Endothelial cell of umbilical vein (primary cell): ENCODE measurements around the gene SH3GL1. TPM values are rescaled to one million over a fixed set of nuclear protein-coding genes. Genes with fewer than 3 reads are reported as not detected.

Experiments
- BruUV-seq: library from RNA; stranded (reverse); fragments of 400-500 nt; replicated peaks from 2 replicates; lab custom pipeline; 2021; lab: Mats Ljungman, UMichigan
- CTCF ChIA-PET: fragments of 300-600, 350-600 bp; sonication (Branson Sonifier 250); formaldehyde crosslinking; loops from one replicate; lab custom pipeline; 2021; ENCODE audit warnings: antibody characterized with exemption, inconsistent platforms; lab: Charles Lee
- POLR2A ChIA-PET: fragments of 300-600, 350-600 bp; sonication (Branson Sonifier 250); formaldehyde crosslinking; loops from one replicate; lab custom pipeline; 2021; ENCODE audit warnings: antibody characterized with exemption, inconsistent platforms; lab: Charles Lee
- DNase-seq: peaks from one replicate; pipeline ENCODE4 v3.0.0-alpha.2; 2011; ENCODE audit warnings: low read depth, low spot score
- FAIRE-seq: peaks from 2 replicates; lab custom pipeline; 2011; peaks lifted over from hg19 to GRCh38; lab: Jason Lieb, UNC
- H2AFZ ChIP-seq: 2 replicates; pipeline ENCODE4 v1.6.0; 2012; ENCODE audit warnings: low read depth, low read length, control low read depth, inconsistent platforms
- H3K27ac ChIP-seq: 2 replicates; pipeline ENCODE4 v1.5.1; 2011; ENCODE audit warnings: low read depth, mild to moderate bottlenecking, control low read depth, low read length, moderate library complexity; ENCODE audit not compliant: insufficient read depth
- H3K27me3 ChIP-seq, 2 experiments: 2 replicates each; pipeline versions ENCODE4 v1.6.0 to v1.6.1; 2011; ENCODE audit warnings: low read length in 2 of 2, mixed read lengths in 1 of 2; ENCODE audit not compliant: control insufficient read depth in 2 of 2, insufficient read depth in 2 of 2
- H3K36me3 ChIP-seq, 2 experiments: 2 replicates in 1 of 2; 3 replicates in 1 of 2; pipeline ENCODE4 v1.5.1; 2011; ENCODE audit warnings: low read length in 2 of 2, mild to moderate bottlenecking in 1 of 2, moderate library complexity in 1 of 2; ENCODE audit not compliant: control insufficient read depth in 2 of 2, insufficient read depth in 2 of 2; ENCODE audit errors: extremely low read depth in 1 of 2
- H3K4me1 ChIP-seq: 3 replicates; pipeline ENCODE4 v1.5.1; 2011; ENCODE audit warnings: mild to moderate bottlenecking, low read length; ENCODE audit not compliant: control insufficient read depth, insufficient read depth; ENCODE audit errors: extremely low read depth
- H3K4me2 ChIP-seq: 2 replicates; pipeline ENCODE4 v1.6.1; 2011; ENCODE audit warnings: low read length, control low read depth, mixed read lengths; ENCODE audit not compliant: insufficient read depth
- H3K4me3 ChIP-seq, 3 experiments: fragments of 200-600 bp in 1 of 3; sonication (generic), shearing (Covaris generic) in 1 of 3; replicated peaks in 1 of 3; 2 replicates each; pipeline ENCODE4 v1.5.1; 2011 to 2016; ENCODE audit warnings: control low read depth in 3 of 3, low read length in 3 of 3, mild to moderate bottlenecking in 2 of 3, inconsistent platforms in 1 of 3, low read depth in 1 of 3, moderate library complexity in 1 of 3; ENCODE audit not compliant: insufficient read depth in 1 of 3
- H3K79me2 ChIP-seq: 2 replicates; pipeline ENCODE4 v1.6.0; 2012; ENCODE audit warnings: low read length, inconsistent platforms; ENCODE audit not compliant: control insufficient read depth, insufficient read depth
- H3K9ac ChIP-seq: replicated peaks from 2 replicates; pipeline ENCODE3; 2011; ENCODE audit warnings: low read length, control low read depth; ENCODE audit not compliant: insufficient read depth; ENCODE audit errors: extremely low read depth
- H3K9me1 ChIP-seq: replicated peaks from 3 replicates; pipeline ENCODE4 v1.6.0; 2011; ENCODE audit warnings: mild to moderate bottlenecking, low read length; ENCODE audit not compliant: control insufficient read depth, insufficient read depth; ENCODE audit errors: extremely low read depth
- H3K9me3 ChIP-seq: replicated peaks from 2 replicates; pipeline ENCODE4 v1.5.1; 2012; ENCODE audit warnings: low read length, inconsistent platforms; ENCODE audit not compliant: control insufficient read depth, insufficient read depth
- H4K20me1 ChIP-seq: replicated peaks from 2 replicates; pipeline ENCODE3; 2011; ENCODE audit warnings: mild to moderate bottlenecking, low read length; ENCODE audit not compliant: control insufficient read depth, insufficient read depth; ENCODE audit errors: extremely low read depth
- CTCF ChIP-seq, 2 donors: IDR thresholded peaks; 1 replicate in 1 of 2; 2 replicates in 1 of 2; pipeline ENCODE4 v1.5.1; 2011; ENCODE audit warnings: low read length in 2 of 2, mild to moderate bottlenecking in 2 of 2, moderate library complexity in 2 of 2, control low read depth in 1 of 2, inconsistent platforms in 1 of 2, low read depth in 1 of 2; ENCODE audit not compliant: insufficient read depth in 1 of 2; ENCODE audit errors: extremely low read depth in 1 of 2
- EZH2 ChIP-seq: IDR thresholded peaks from 2 replicates; pipeline ENCODE4 v1.6.1; 2012; ENCODE audit warnings: borderline replicate concordance, low read depth, mild to moderate bottlenecking, moderate library complexity, low read length, inconsistent platforms; ENCODE audit not compliant: severe bottlenecking
- FOS ChIP-seq: IDR thresholded peaks from 2 replicates; pipeline ENCODE4 v1.6.1; 2011; ENCODE audit warnings: mild to moderate bottlenecking, low read length, moderate library complexity, borderline replicate concordance; ENCODE audit not compliant: insufficient read depth
- GATA2 ChIP-seq: IDR thresholded peaks from 2 replicates; pipeline ENCODE4 v1.7.0; 2011; ENCODE audit warnings: low read depth, mild to moderate bottlenecking, moderate library complexity, mixed read lengths, low read length; ENCODE audit not compliant: insufficient read length, insufficient read depth
- MYC ChIP-seq: IDR thresholded peaks from one replicate; pipeline ENCODE4 v1.6.1; 2011; ENCODE audit warnings: mild to moderate bottlenecking, low read depth, low read length
- POLR2A ChIP-seq: IDR thresholded peaks from 2 replicates; pipeline ENCODE4 v1.6.1; 2012; ENCODE audit warnings: low read depth, mild to moderate bottlenecking, control low read depth, low read length
- dilution Hi-C: fragments of 300-500 bp; cut with MboI; formaldehyde crosslinking; loops from one replicate; pipeline ENCODE4 v1.15.0; 2019; ENCODE audit warnings: low sequenced_read_pairs; ENCODE audit not compliant: extremely low pct_ligation_motif_present
- intact Hi-C: fragments of 100-400 bp; cut with micrococcal nuclease; formaldehyde crosslinking; loops from one replicate; pipeline ENCODE4 v1.10.0; 2022
- polyA plus RNA-seq, 4 experiments: library from polyadenylated mRNA; depleted of rRNA in 3 of 4; stranded (reverse) in 3 of 4; unstranded in 1 of 4; fragments of >200 nt; gene quantifications; 2 replicates each; pipeline versions ENCODE4 v1.2.1 to v1.2.3, GENCODE V29; 2011 to 2012; ENCODE audit warnings: missing spikeins in 1 of 4
- total RNA-seq: library from RNA; stranded (reverse); gene quantifications from 2 replicates; pipeline ENCODE4 v1.2.3, GENCODE V29; 2021

Gene SH3GL1
- total and polyA plus RNA-seq, 2 donors (not counting 3 experiments of a cell fraction or from before 2014, with no cell fraction given) = 143 to 145 TPM

- Histone ChIP-seq H3K4me1 (peaks cover 28% of the 10 kb centered on the region), H3K9me3 (no peaks in the 10 kb centered on the region), H4K20me1 (no peaks in the 10 kb centered on the region), H3K79me2 (peaks cover 71% of the 10 kb centered on the region), H3K9me1 (no peaks in the 10 kb centered on the region), H3K4me3 (peak overlapping the region; percentile 5 to 52 (median 23)), H3K36me3 (peaks cover 0 to 7% of the 10 kb centered on the region in 2 experiments), H3K9ac (peak overlapping the region; percentile 50), H3K27ac (peak overlapping the region; percentile 73), H3K4me2 (peak overlapping the region; percentile 89), H2AFZ (peak overlapping the region; percentile 13), H3K27me3 (no peaks in the 10 kb centered on the region)
- intact Hi-C loops = loop anchor here (1.0 to 5.0 kb wide), 3 partner anchors 56 to 236 kb away; partner anchors contain the start of genes TNFAIP8L1 and UBXN6
- CTCF ChIA-PET = interaction anchor here (0.8 to 3.0 kb wide), 14 partner anchors 8 to 134 kb away, joined by 3 to 54 read pairs (median 4); partner anchors contain the start of genes HDGFL2 and MPND
- POLR2A ChIA-PET = interaction anchor here (0.5 to 1.0 kb wide), 3 partner anchors 8 to 26 kb away, joined by 3 read pairs; no protein-coding TSS in a partner anchor
- dilution Hi-C loops = no loop called here
- no peak for TF ChIP-seq MYC
- no peak for TF ChIP-seq CTCF (IDR thresholded peaks at IDR 0.05; ENCODE audit: extremely low read depth in 1 of 2, insufficient read depth in 1 of 2, low read depth in 1 of 2, low read length in 2 of 2)
- no peak for TF ChIP-seq EZH2
- TF ChIP-seq GATA2 = no peak
- FAIRE-seq (no peak), DNase-seq (no peak)
- BruUV-seq = no TSS peak
These were observed 1.4 kb upstream of the SH3GL1 start for GRCh38 chr19:4401769-4402170.

GRCh38 chr19:4399812-4400134 is 574 bp downstream of the SH3GL1 start:
- Histone ChIP-seq H3K9me3 (no peaks in the 10 kb centered on the region), H3K27me3 (no peaks in the 10 kb centered on the region), H3K4me1 (peaks cover 34% of the 10 kb centered on the region), H3K79me2 (peaks cover 74% of the 10 kb centered on the region), H3K4me2 (peak overlapping the region; percentile 82), H3K9me1 (no peaks in the 10 kb centered on the region), H3K9ac (peak overlapping the region; percentile 93), H3K36me3 (peaks cover 1 to 7% of the 10 kb centered on the region in 2 experiments), H3K4me3 (peak overlapping the region; percentile 76 to 98 (median 91)), H2AFZ (no peak overlapping the region), H4K20me1 (no peaks in the 10 kb centered on the region), H3K27ac (peak overlapping the region; percentile 95)
- ChIA-PET CTCF (interaction anchor here (0.6 to 3.0 kb wide), 20 partner anchors 8 to 133 kb away, joined by 3 to 54 read pairs (median 5); no protein-coding TSS in a partner anchor), POLR2A (no interaction called here)
- intact Hi-C loops = loop anchor here (1.0 to 5.0 kb wide), 6 partner anchors 8 to 238 kb away; partner anchors contain the start of genes TNFAIP8L1 and YJU2
- DNase-seq (peak; percentile 46), FAIRE-seq (peak; percentile 28)
- dilution Hi-C loops = no loop called here
- BruUV-seq = no TSS peak
- TF ChIP-seq FOS (no peak), POLR2A (peak; percentile 19)
